Naive thymus-derived CD4-positive, alpha-beta T cell (primary cell): Measurements from ENCODE around the gene IER3IP1. TPM values are rescaled to one million over a fixed set of nuclear protein-coding genes. Genes with fewer than 3 reads are reported as not detected.

ENCODE experiments used
- ATAC-seq: fragments of 150-1000 bp; cut with Tn5 transposase; 2 replicates; pipeline ENCODE4 v1.10.0; 2021; ENCODE audit warnings: mild to moderate bottlenecking, moderate library complexity
- CTCF ChIA-PET: fragments of 350-600 bp; sonication (Branson Sonifier 250); formaldehyde crosslinking; loops from one replicate; lab custom pipeline; 2021; ENCODE audit warnings: antibody characterized with exemption; lab: Charles Lee
- POLR2A ChIA-PET: fragments of 350-600 bp; sonication (Branson Sonifier 250); formaldehyde crosslinking; loops from one replicate; lab custom pipeline; 2021; ENCODE audit warnings: antibody characterized with exemption, inconsistent platforms; lab: Charles Lee
- DNase-seq, 9 donors: peaks; one replicate each; pipeline versions ENCODE4 v3.0.0 to v3.0.0-alpha.2; 2020 to 2022; ENCODE audit warnings: mixed read lengths in 1 of 9
- H3K27ac ChIP-seq: one replicate; pipeline ENCODE4 v1.7.0; 2013; ENCODE audit warnings: mild to moderate bottlenecking, low read depth, low read length, moderate library complexity
- H3K27me3 ChIP-seq, 2 donors: one replicate each; pipeline ENCODE4 v1.7.0; 2013; ENCODE audit warnings: low read length in 2 of 2, mild to moderate bottlenecking in 2 of 2, moderate library complexity in 2 of 2; ENCODE audit not compliant: control insufficient read depth in 2 of 2, insufficient read depth in 2 of 2
- H3K36me3 ChIP-seq, 3 experiments: 1 replicate in 2 of 3; 2 replicates in 1 of 3; pipeline ENCODE4 v1.7.0; 2013; ENCODE audit warnings: low read length in 3 of 3, mild to moderate bottlenecking in 3 of 3, moderate library complexity in 1 of 3; ENCODE audit not compliant: insufficient read depth in 3 of 3, control insufficient read depth in 2 of 3
- H3K4me1 ChIP-seq, 2 donors: one replicate each; pipeline ENCODE4 v1.7.0; 2013; ENCODE audit warnings: low read length in 2 of 2, mild to moderate bottlenecking in 2 of 2, moderate library complexity in 1 of 2; ENCODE audit not compliant: control insufficient read depth in 2 of 2, insufficient read depth in 2 of 2
- H3K4me3 ChIP-seq: 2 replicates; pipeline ENCODE4 v1.7.0; 2013; ENCODE audit warnings: mild to moderate bottlenecking, low read length
- H3K9me3 ChIP-seq, 3 experiments: 1 replicate in 2 of 3; 2 replicates in 1 of 3; pipeline ENCODE4 v1.7.0; 2013; ENCODE audit warnings: low read length in 3 of 3; ENCODE audit not compliant: control insufficient read depth in 2 of 3
- H3K27ac Mint-ChIP-seq, 9 donors: one replicate each; pipeline ENCODE4 v1.8.0; 2020 to 2022; ENCODE audit warnings: mixed read lengths in 9 of 9, mild to moderate bottlenecking in 8 of 9, moderate library complexity in 5 of 9, inconsistent platforms in 2 of 9
- H3K27me3 Mint-ChIP-seq, 5 donors: one replicate each; pipeline ENCODE4 v1.8.0; 2021 to 2022; ENCODE audit warnings: mixed read lengths in 5 of 5, mild to moderate bottlenecking in 1 of 5
- H3K36me3 Mint-ChIP-seq, 5 donors: one replicate each; pipeline ENCODE4 v1.8.0; 2020 to 2022; ENCODE audit warnings: mixed read lengths in 5 of 5, mild to moderate bottlenecking in 3 of 5, inconsistent platforms in 1 of 5
- H3K4me1 Mint-ChIP-seq, 7 donors: one replicate each; pipeline ENCODE4 v1.8.0; 2020 to 2022; ENCODE audit warnings: mixed read lengths in 7 of 7, mild to moderate bottlenecking in 3 of 7, inconsistent platforms in 1 of 7
- H3K4me3 Mint-ChIP-seq, 10 donors: one replicate each; pipeline ENCODE4 v1.8.0; 2020 to 2022; ENCODE audit warnings: mild to moderate bottlenecking in 10 of 10, mixed read lengths in 10 of 10, moderate library complexity in 6 of 10, inconsistent platforms in 2 of 10
- H3K9me3 Mint-ChIP-seq, 11 donors: one replicate each; pipeline ENCODE4 v1.8.0; 2020 to 2022; ENCODE audit warnings: mixed read lengths in 11 of 11, mild to moderate bottlenecking in 4 of 11, inconsistent platforms in 1 of 11, moderate library complexity in 1 of 11
- intact Hi-C, 2 donors: fragments of 100-400 bp; cut with micrococcal nuclease; formaldehyde crosslinking; loops; one replicate each; pipeline ENCODE4 v1.15.1; 2023
- polyA plus RNA-seq, 2 donors: library from polyadenylated mRNA; unstranded; fragments of 300-500 nt; fragmentation: Illumina TruSeq; gene quantifications; one replicate each; pipeline ENCODE4 v1.2.3, GENCODE V29; 2021
- total RNA-seq, 6 experiments: library from RNA in 5 of 6; stranded (reverse) in 5 of 6; gene quantifications; 1 replicate in 5 of 6; 2 replicates in 1 of 6; pipeline ENCODE4 v1.2.3 and lab custom pipeline; 2021 to 2026

IER3IP1 gene
- total and polyA plus RNA-seq, 7 experiments from 2014 or later: 3.5 to 20.7 (median 9.2) TPM

- Histone ChIP-seq H3K27ac (no peak overlapping the region), H3K27me3 (no peaks in the 10 kb centered on the region), H3K36me3 (no peaks in the 10 kb centered on the region), H3K4me3 (no peak overlapping the region), H3K4me1 (no peaks in the 10 kb centered on the region), H3K9me3 (no peaks in the 10 kb centered on the region)
- Mint-ChIP-seq H3K27me3 (no peaks in the 10 kb centered on the region), H3K4me1 (peaks cover 10 to 59% (median 40%) of the 10 kb centered on the region in 7 donors), H3K4me3 (no peak overlapping the region), H3K9me3 (no peaks in the 10 kb centered on the region), H3K27ac (no peak overlapping the region), H3K36me3 (peaks cover 0 to 31% (median 14%) of the 10 kb centered on the region in 5 donors)
- DNase-seq: no peak
- POLR2A ChIA-PET: no interaction called here
- no peak for ATAC-seq
- CTCF ChIA-PET: no interaction called here
- intact Hi-C loops: no loop called here
These were observed 33.0 kb downstream of the IER3IP1 start for GRCh38 chr18:47143153-47143552.

- no peaks in the 10 kb centered on the region for H3K27me3 ChIP-seq
- POLR2A ChIA-PET: no interaction called here
- peaks cover under 1 to 44% (median 19%) of the 10 kb centered on the region in 5 donors for H3K36me3 Mint-ChIP-seq
- intact Hi-C loops: no loop called here
- peak overlapping the region in 1 of 9 donors; percentile 36 for H3K27ac Mint-ChIP-seq
- H3K4me1 Mint-ChIP-seq: peaks cover 6 to 50% (median 27%) of the 10 kb centered on the region in 7 donors
- ATAC-seq: no peak
- no peaks in the 10 kb centered on the region for H3K4me1 ChIP-seq
- no peak for DNase-seq
- H3K9me3 ChIP-seq: no peaks in the 10 kb centered on the region
- no peak overlapping the region for H3K4me3 Mint-ChIP-seq
- CTCF ChIA-PET: no interaction called here
- no peak overlapping the region for H3K27ac ChIP-seq
- no peak overlapping the region for H3K4me3 ChIP-seq
- no peaks in the 10 kb centered on the region for H3K27me3 Mint-ChIP-seq
- no peaks in the 10 kb centered on the region for H3K9me3 Mint-ChIP-seq
- no peaks in the 10 kb centered on the region for H3K36me3 ChIP-seq
These were observed 34.9 kb downstream of the IER3IP1 start for GRCh38 chr18:47141289-47141688.

GRCh38 chr18:47121146-47121545 is 55.0 kb downstream of the IER3IP1 start:
- intact Hi-C loops: no loop called here
- Histone ChIP-seq H3K4me1 (no peaks in the 10 kb centered on the region), H3K27me3 (no peaks in the 10 kb centered on the region), H3K9me3 (no peaks in the 10 kb centered on the region), H3K27ac (no peak overlapping the region), H3K36me3 (peaks cover 0 to 3% (median 0%) of the 10 kb centered on the region in 3 experiments), H3K4me3 (no peak overlapping the region)
- ChIA-PET POLR2A (no interaction called here), CTCF (no interaction called here)
- no peak for DNase-seq
- Mint-ChIP-seq H3K27ac (no peak overlapping the region), H3K27me3 (no peaks in the 10 kb centered on the region), H3K4me1 (peaks cover 0 to 16% (median 2%) of the 10 kb centered on the region in 7 donors), H3K9me3 (no peaks in the 10 kb centered on the region), H3K36me3 (peaks cover 0 to 56% (median 42%) of the 10 kb centered on the region in 5 donors), H3K4me3 (no peak overlapping the region)
- ATAC-seq: no peak

GRCh38 chr18:47120428-47120827 is 55.7 kb downstream of the IER3IP1 start:
- POLR2A ChIA-PET: no interaction called here
- Mint-ChIP-seq H3K36me3 (peaks cover 0 to 53% (median 41%) of the 10 kb centered on the region in 5 donors), H3K4me1 (peaks cover 0 to 16% (median 2%) of the 10 kb centered on the region in 7 donors), H3K4me3 (no peak overlapping the region), H3K9me3 (no peaks in the 10 kb centered on the region), H3K27ac (no peak overlapping the region), H3K27me3 (no peaks in the 10 kb centered on the region)
- CTCF ChIA-PET: interaction anchor here (0.9 kb wide), 1 partner anchor 79 kb away, joined by 3 read pairs; no protein-coding TSS in a partner anchor
- intact Hi-C loops: no loop called here
- no peak for DNase-seq
- no peak overlapping the region for H3K27ac ChIP-seq
- H3K4me1 ChIP-seq: no peaks in the 10 kb centered on the region
- no peak overlapping the region for H3K4me3 ChIP-seq
- H3K9me3 ChIP-seq: no peaks in the 10 kb centered on the region
- no peaks in the 10 kb centered on the region for H3K27me3 ChIP-seq
- no peak for ATAC-seq
- H3K36me3 ChIP-seq: peaks cover 0 to 4% (median 0%) of the 10 kb centered on the region in 3 experiments

GRCh38 chr18:47118981-47119380 is 57.2 kb downstream of the IER3IP1 start:
- Histone ChIP-seq H3K4me3 (no peak overlapping the region), H3K4me1 (no peaks in the 10 kb centered on the region), H3K27me3 (no peaks in the 10 kb centered on the region), H3K9me3 (no peaks in the 10 kb centered on the region), H3K36me3 (peaks cover 0 to 16% (median 0%) of the 10 kb centered on the region in 3 experiments), H3K27ac (no peak overlapping the region)
- Mint-ChIP-seq H3K27ac (no peak overlapping the region), H3K36me3 (peaks cover 0 to 52% (median 38%) of the 10 kb centered on the region in 5 donors), H3K9me3 (peaks cover 0 to 1% (median 0%) of the 10 kb centered on the region in 11 donors), H3K4me3 (no peak overlapping the region), H3K27me3 (no peaks in the 10 kb centered on the region), H3K4me1 (peaks cover 0 to 16% (median 0%) of the 10 kb centered on the region in 7 donors)
- POLR2A ChIA-PET: no interaction called here
- intact Hi-C loops: no loop called here
- ATAC-seq (no peak), DNase-seq (no peak)
- CTCF ChIA-PET: no interaction called here

- POLR2A ChIA-PET: no interaction called here
- CTCF ChIA-PET: interaction anchor here (0.7 kb wide), 1 partner anchor 35 kb away, joined by 3 read pairs; no protein-coding TSS in a partner anchor
- Mint-ChIP-seq H3K27me3 (no peaks in the 10 kb centered on the region), H3K4me3 (no peak overlapping the region), H3K9me3 (peaks cover 0 to 1% (median 0%) of the 10 kb centered on the region in 11 donors), H3K4me1 (peaks cover 0 to 3% (median 0%) of the 10 kb centered on the region in 7 donors), H3K36me3 (peaks cover 14 to 56% (median 25%) of the 10 kb centered on the region in 5 donors), H3K27ac (peak overlapping the region in 1 of 9 donors; percentile 36)
- ATAC-seq: no peak
- Histone ChIP-seq H3K9me3 (no peaks in the 10 kb centered on the region), H3K27me3 (no peaks in the 10 kb centered on the region), H3K36me3 (peaks cover 5 to 47% (median 5%) of the 10 kb centered on the region in 3 experiments), H3K27ac (no peak overlapping the region), H3K4me1 (no peaks in the 10 kb centered on the region), H3K4me3 (no peak overlapping the region)
- intact Hi-C loops: no loop called here
- no peak for DNase-seq
These were observed 61.0 kb downstream of the IER3IP1 start for GRCh38 chr18:47115205-47115604.
